Stimulated activated CD8-positive, alpha-beta memory T cell treated with anti-CD3 and anti-CD28 coated beads, Interleukin-2, amount 100 ng/mL, for 48 hours (primary cell): ENCODE measurements around the gene PRAME.
"Not testable (repeated sequence)": the region's sequence is repeated elsewhere in the genome, so short reads cannot be mapped to it uniquely, and the experiment has no call there.

Source experiments
- DNase-seq, 2 donors: peaks; one replicate each; pipeline ENCODE4 v3.0.0-alpha.2; 2020; ENCODE audit warnings: low read depth in 2 of 2

Gene PRAME

DNA sequence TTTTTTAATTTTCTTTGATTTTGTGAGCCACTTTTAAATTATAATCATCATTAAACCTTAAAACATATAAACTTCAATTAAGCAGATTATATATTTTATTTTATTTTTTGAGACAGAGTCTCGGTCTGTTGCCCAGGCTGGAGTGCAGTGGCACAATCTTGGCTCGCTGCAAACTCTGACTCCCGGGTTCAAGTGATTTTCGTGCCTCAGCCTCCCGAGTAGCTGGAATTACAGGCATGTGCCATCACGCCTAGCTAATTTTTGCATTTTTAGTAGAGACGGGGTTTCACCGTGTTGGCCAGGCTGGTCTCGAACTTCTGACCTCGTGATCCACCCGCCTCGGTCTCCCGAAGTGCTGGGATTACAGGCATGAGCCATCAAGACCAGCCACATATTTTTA lies 22.5 kb upstream of the PRAME start:
- not testable (repeated sequence) for DNase-seq

DNA sequence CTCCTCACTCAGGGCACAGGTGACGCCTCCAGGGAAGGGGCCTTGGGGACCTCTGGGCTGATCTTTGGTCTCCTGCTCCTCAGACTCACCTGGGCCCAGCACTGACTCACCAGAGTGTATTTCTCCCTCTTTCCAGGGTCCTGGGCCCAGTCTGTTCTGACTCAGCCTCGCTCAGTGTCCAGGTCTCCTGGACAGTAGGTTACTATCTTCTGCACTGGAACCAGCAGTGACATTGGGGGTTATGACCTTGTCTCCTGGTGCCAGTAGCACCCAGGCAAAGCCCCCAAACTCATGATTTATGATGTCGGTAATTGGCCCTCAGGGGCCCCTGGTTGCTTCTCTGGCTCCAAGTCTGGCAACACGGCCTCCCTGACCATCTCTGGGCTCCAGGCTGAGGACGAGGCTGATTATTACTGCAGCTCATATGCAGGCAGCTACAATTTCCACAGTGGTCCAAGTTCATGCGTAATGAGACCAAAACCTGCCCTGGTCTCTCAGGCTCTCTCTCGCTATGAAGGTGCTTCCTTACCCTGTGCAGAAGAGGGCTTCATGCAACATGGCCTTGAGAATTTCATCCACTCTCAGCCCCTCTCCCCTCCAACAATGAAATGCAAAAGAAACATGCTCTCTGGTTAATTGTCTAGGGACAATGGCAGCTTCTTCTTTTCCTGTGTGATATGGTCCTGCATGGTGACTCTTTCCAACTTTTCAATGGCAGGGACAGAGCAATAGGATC lies 21.0 kb upstream of the PRAME start:
- no peak for DNase-seq

DNA sequence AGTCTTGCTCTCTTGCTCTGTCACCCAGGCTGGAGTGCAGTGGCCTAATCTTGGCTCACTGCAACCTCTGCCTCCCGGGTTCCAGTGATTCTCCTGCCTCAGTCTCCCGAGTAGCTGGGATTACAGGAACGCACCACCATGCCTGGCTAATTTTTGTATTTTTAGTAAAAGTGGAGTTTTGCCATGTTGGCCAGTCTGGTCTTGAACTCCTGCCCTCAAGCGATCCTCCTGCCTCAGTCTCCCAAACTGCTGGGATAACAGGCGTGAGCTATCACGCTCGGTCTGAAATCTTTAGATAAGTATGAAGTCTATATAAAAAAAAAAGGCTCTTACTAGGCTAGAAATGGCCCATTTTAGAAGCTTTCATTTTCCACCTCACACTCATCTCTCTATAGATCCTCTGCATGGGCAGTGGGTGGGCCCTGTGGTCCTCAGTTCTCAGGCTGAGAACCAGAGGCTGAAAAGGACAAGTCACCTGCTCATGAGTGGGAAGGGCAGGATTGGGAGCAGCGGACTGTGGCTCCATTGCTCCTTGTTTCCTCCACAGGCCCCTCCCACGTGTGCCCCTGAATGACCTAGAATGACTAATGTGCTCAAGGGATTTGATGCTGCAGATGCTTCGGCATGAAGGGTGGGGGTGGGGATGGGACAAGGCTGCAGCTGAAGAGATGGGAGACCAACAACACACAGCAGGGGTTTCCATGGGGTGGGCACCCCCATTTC lies 19.8 kb upstream of the PRAME start:
- no peak for DNase-seq

DNA sequence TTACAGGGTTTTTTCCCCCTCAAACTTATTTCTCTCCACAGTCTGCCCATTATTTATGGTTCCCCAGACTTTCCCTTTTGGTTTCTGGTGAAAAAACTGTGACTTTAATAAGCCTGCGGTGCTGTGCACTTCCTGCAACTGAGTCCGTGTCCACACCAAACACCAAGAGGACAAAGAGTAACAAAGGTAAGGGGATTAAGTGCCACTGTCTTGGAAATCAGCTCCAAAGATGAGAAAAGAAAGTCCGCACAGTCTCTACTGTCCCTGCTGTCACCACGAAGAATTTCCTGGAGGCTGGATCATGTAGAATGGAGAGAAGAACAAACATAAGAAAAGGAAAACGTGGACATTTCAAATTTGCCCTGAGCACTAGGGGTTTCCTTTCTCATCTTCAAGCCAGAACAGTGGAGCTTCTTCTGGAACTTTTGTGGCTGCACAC lies 17.9 kb upstream of the PRAME start:
- no peak for DNase-seq

GRCh38 chr22:22576244-22576988 lies 17.4 kb upstream of the PRAME start:
- DNase-seq = peak; percentile 19 to 28

GRCh38 chr22:22574361-22574760 lies 15.3 kb upstream of the PRAME start:
- DNase-seq = no peak

DNA sequence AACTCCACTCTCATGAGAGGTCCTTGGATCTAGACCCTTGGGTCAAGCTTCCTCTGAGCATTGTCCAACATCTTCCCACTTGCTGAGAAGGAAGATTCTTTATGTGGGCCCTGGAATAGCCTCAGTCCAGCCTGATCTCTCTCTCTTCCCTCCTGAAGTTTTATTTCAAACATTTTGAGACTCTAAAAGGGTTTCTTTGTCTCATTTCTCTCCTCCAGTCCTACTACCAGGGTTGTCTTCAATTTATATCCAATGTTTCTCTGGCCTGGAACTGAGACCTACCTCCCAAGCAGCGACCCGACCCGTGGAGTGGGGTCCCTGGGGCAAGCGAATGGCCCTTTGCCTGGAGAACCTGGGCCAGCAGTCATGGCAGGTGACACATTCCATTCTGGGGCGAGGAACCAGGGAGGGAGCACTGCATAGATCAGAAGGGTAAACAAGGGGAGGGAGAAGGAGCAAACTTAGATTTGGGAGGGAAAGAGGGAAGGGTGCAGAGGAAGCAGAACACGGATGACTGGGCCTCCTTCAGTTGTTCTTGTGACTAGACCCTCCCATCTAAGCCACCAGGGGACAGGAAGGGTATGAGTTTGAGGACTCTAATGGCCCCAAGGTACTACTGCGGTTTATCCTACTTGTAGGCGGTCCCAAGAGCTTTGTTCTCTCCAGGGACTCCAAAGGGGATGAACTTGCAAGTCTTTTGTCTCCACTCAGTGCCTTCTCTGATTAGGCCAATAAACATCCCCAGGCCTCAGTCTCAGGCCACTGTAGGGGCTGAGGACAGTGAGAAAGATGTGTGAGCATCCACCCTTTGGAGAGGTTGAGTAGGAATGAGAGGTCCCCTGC lies 14.2 kb upstream of the PRAME start:
- DNase-seq = no peak

GRCh38 chr22:22571862-22572261 lies 12.8 kb upstream of the PRAME start:
- DNase-seq = no peak

GRCh38 chr22:22571429-22571828 lies 12.4 kb upstream of the PRAME start:
- no peak for DNase-seq

DNA sequence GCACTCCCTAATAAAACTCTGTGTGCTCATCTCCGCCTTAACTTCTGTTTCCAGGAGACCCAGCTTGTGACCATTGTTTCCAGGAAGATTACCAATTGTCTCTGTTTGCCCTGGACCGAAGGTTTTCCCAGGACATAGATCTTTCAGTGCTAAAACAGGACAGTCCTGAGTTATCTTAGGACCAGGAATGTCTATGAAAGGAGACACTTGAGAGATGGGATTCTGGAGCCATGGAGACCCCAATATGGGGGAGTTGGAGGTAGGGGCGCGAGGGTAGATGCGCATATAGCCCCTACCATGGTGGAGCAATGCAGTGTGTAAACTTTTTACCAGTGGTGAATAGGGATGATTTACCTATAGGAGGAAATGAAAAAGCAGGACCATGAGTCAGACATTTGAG lies 10.2 kb upstream of the PRAME start:
- no peak for DNase-seq

- DNase-seq = no peak
Measured at GRCh38 chr22:22565981-22566380, 6.9 kb upstream of the PRAME start.

- no peak for DNase-seq
Measured at GRCh38 chr22:22558071-22558971, 744 bp downstream of the PRAME start.

DNA sequence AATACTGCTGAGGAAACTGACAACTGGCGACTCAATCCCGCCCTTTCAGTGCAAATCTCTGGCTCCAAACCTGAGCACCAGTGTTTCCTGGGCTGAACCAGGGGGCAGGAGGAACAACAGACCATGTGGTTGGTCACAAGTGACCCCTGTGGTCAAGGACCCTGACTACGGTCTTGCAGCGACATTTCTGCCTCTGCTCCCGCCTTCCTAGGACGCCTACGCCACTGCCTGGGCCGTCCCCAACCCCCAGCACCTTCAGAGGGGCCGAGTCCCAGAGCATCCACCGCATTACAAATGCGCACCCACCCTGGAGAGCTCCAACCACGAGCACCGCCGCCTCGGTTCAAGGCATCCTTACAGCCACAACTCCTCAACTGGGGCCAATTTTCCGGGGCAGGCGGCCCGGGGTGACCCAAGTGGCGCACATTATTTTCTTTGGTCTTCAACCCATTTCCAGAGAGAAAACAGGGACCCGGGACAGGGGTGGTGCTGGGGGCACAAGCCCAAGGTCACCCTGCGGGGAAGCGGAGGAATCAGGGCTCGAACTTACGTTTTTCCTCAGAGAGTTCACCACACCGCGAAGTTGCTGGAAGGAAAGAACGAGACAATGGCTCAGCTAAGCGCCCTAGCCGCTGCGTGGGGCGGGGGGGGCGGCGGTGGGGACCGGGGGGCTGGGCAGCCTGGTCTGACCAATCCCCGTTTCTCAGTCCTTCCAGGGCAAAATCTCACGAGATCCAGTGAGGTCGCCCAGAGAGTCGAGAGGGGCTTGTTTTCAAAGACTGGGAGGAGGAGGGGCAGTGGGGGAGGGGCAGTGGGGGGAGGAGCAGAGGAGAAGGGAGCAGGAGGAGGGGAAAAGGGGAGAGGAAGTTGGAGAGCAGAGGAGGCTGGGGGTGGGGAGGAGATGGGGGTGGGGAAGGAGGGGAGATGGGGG lies 1.8 kb downstream of the PRAME start:
- DNase-seq = no peak

- no peak for DNase-seq
Measured at GRCh38 chr22:22556578-22556977, 2.5 kb downstream of the PRAME start.

- DNase-seq = no peak
Measured at GRCh38 chr22:22555596-22555995, 3.5 kb downstream of the PRAME start.

DNA sequence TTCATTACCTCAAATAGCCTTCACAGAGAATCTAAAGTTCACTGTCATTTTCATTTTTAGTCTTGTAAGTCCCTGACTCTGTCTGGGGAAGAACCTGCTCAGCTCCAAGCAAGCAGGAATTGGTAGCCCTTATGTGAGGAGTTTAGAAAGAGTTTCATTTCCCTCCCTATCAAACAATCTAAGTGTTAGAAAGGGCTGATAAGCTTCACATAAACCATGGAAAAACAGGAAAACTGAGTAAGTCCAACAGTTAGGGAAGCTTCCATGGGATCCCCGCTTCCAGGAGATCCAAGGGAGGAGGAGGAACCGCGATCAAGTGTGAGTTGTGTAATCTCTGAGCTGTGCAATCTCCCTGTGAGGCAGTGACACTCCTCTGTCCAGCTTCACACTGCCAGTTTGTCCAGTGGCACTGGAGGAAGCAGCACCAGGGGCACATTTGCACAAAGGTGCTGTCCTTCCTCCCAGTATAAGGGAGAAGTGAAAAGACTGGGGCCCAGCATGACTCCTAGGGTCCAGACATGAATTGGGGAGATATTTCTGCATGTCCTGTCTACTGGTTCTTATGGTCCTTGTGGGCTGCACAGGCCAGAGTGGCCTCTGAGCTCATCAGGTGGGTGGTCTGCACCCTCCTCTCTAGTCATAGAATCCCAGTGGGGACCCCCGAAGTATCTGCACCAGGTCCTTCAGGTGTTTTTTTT lies 4.3 kb downstream of the PRAME start:
- DNase-seq = no peak

- DNase-seq = no peak
Measured at GRCh38 chr22:22553735-22554586, 5.1 kb downstream of the PRAME start.

DNA sequence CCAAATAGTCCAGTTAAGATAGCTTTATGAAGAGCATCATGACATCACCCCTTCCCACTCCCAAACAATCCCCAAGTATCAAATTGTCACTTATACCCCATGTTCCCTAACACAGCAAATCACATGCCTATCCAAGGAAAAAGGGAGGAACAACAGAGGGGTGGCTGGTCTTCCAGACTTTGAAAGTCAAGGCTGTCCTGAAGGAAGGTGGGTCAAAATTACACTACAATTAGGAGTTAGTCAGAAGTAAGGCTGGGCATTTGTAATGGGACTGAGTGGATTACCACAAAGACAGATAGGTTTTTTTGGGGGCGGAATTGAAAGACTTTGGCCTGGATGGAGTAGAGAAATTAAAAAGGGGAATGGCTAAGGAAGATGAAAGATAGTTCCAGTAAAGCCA lies 5.9 kb downstream of the PRAME start:
- no peak for DNase-seq
